Tibial artery (tissue), 4 donors: ENCODE data around the gene HGD.
"Not testable (repeated sequence)": the region's sequence is repeated elsewhere in the genome, so short reads cannot be mapped to it uniquely, and the experiment has no call there.

Experiments used
- DNase-seq, 2 donors: peaks; one replicate each; pipeline ENCODE4 v3.0.0-alpha.2; 2019
- H3K27ac ChIP-seq, 2 donors: fragments of 200-600 bp; sonication (generic) in 1 of 2; 1 replicate in 1 of 2; 2 replicates in 1 of 2; pipeline ENCODE4 v1.5.1; 2018 to 2019; ENCODE audit warnings: mild to moderate bottlenecking in 1 of 2
- H3K27me3 ChIP-seq, 2 donors: fragments of 200-600 bp; sonication (generic) in 1 of 2; one replicate each; pipeline versions ENCODE4 v1.5.1 to v1.6.0; 2016 to 2019
- H3K36me3 ChIP-seq, 3 donors: fragments of 200-600 bp; sonication (generic) in 2 of 3; one replicate each; pipeline ENCODE4 v1.5.1; 2016 to 2019; ENCODE audit warnings: mild to moderate bottlenecking in 2 of 3
- H3K4me1 ChIP-seq, 4 donors: fragments of 200-600 bp; sonication (generic) in 2 of 4; 1 replicate in 3 of 4; 2 replicates in 1 of 4; pipeline ENCODE4 v1.5.1; 2016 to 2019
- H3K4me3 ChIP-seq, 2 donors: fragments of 200-600 bp; sonication (generic) in 1 of 2; 1 replicate in 1 of 2; 2 replicates in 1 of 2; pipeline ENCODE4 v1.5.1; 2018 to 2019; ENCODE audit warnings: mild to moderate bottlenecking in 2 of 2
- H3K9me3 ChIP-seq, 3 donors: fragments of 200-600 bp; sonication (generic) in 1 of 3; one replicate each; pipeline ENCODE4 v1.5.1; 2016 to 2019
- intact Hi-C: fragments of 100-400 bp; cut with DNase I; formaldehyde crosslinking; loops from one replicate; pipeline ENCODE4 v1.15.0; 2023; ENCODE audit warnings: low total_unique reads
- TF ChIP-seq, protein P1 (sequence below), 2 experiments: fragments of 200-600 bp in 1 of 2; fragments of 450-650 bp in 1 of 2; IDR thresholded peaks; one replicate each; pipeline ENCODE4 v1.5.1; 2017 to 2019; ENCODE audit warnings: antibody characterized with exemption in 2 of 2, mild to moderate bottlenecking in 1 of 2, moderate library complexity in 1 of 2

Gene HGD

GRCh38 chr3:120645083-120645845 is 36.8 kb downstream of the HGD start:
- Histone ChIP-seq H3K36me3 (no peaks in the 10 kb centered on the region), H3K9me3 (no peaks in the 10 kb centered on the region), H3K27me3 (no peaks in the 10 kb centered on the region), H3K4me3 (no peak overlapping the region), H3K27ac (no peak overlapping the region), H3K4me1 (no peaks in the 10 kb centered on the region)
- TF ChIP-seq, protein P1, sequence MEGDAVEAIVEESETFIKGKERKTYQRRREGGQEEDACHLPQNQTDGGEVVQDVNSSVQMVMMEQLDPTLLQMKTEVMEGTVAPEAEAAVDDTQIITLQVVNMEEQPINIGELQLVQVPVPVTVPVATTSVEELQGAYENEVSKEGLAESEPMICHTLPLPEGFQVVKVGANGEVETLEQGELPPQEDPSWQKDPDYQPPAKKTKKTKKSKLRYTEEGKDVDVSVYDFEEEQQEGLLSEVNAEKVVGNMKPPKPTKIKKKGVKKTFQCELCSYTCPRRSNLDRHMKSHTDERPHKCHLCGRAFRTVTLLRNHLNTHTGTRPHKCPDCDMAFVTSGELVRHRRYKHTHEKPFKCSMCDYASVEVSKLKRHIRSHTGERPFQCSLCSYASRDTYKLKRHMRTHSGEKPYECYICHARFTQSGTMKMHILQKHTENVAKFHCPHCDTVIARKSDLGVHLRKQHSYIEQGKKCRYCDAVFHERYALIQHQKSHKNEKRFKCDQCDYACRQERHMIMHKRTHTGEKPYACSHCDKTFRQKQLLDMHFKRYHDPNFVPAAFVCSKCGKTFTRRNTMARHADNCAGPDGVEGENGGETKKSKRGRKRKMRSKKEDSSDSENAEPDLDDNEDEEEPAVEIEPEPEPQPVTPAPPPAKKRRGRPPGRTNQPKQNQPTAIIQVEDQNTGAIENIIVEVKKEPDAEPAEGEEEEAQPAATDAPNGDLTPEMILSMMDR (IDR thresholded peaks at IDR 0.05): no peak
- intact Hi-C loops: no loop called here
- DNase-seq: no peak

DNA sequence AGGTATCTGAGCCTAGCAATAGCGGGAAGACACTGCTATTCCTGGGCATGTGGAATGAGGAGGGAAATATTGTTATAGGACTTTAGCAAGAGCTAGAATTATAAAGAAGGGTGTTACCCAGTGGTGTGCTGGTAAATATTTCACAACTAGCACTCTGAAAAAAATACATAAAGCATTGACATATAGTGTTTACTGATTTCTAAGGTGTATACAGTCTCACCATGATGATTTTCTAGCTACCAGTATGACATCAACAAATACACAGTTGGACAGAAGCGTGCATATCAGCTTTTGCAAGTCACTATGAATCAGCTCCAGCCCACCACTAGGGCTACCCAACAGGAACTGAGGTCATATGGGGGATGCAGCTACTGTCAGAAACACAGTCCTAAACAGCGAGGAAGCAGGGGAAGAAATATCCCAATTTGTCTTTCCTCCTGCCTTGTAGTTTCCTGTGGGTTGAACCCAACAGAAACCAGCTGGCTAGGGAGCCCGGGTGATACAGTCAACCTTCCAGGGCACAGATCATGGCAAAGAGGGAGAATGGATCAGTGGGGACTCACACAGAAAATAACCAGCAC is 39.6 kb downstream of the HGD start:
- intact Hi-C loops: no loop called here
- no peaks in the 10 kb centered on the region for H3K4me1 ChIP-seq
- H3K27ac ChIP-seq: no peak overlapping the region
- no peak for DNase-seq
- no peaks in the 10 kb centered on the region for H3K9me3 ChIP-seq
- no peaks in the 10 kb centered on the region for H3K27me3 ChIP-seq
- no peak overlapping the region for H3K4me3 ChIP-seq
- TF ChIP-seq, protein P1 (IDR thresholded peaks at IDR 0.05): no peak
- no peaks in the 10 kb centered on the region for H3K36me3 ChIP-seq

GRCh38 chr3:120641696-120642246 is 40.3 kb downstream of the HGD start:
- Histone ChIP-seq H3K36me3 (no peaks in the 10 kb centered on the region), H3K4me1 (no peaks in the 10 kb centered on the region), H3K27ac (no peak overlapping the region), H3K9me3 (no peaks in the 10 kb centered on the region), H3K27me3 (no peaks in the 10 kb centered on the region), H3K4me3 (no peak overlapping the region)
- DNase-seq: no peak
- TF ChIP-seq, protein P1 (IDR thresholded peaks at IDR 0.05): no peak
- intact Hi-C loops: no loop called here

GRCh38 chr3:120640231-120640630 is 41.8 kb downstream of the HGD start:
- DNase-seq: no peak
- no peak overlapping the region for H3K4me3 ChIP-seq
- no peaks in the 10 kb centered on the region for H3K27me3 ChIP-seq
- TF ChIP-seq, protein P1 (IDR thresholded peaks at IDR 0.05): no peak
- no peaks in the 10 kb centered on the region for H3K9me3 ChIP-seq
- H3K27ac ChIP-seq: no peak overlapping the region
- no peaks in the 10 kb centered on the region for H3K4me1 ChIP-seq
- intact Hi-C loops: no loop called here
- no peaks in the 10 kb centered on the region for H3K36me3 ChIP-seq

DNA sequence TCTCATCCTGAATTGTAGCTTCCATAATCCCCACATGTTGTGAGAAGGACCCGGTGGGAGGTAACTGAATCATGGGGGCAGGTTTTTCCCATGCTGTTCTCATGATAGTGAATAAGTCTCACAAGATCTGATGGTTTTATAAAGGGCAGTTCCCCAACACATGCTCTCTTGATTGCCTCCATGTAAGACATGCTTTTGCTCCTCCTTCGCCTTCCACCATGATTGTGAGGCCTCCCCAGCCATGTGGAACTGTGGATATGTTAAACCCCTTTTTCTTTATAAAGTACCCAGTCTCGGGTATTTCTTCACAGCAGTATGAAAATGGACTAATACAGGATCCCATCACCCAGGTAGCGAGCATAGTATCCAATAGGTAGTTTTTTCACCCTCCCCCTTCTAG is 43.2 kb downstream of the HGD start:
- H3K4me3 ChIP-seq, H3K36me3 ChIP-seq, H3K27me3 ChIP-seq, H3K27ac ChIP-seq, H3K4me1 ChIP-seq, H3K9me3 ChIP-seq, DNase-seq, intact Hi-C loops: not testable (repeated sequence)

GRCh38 chr3:120637851-120638559 is 44.0 kb downstream of the HGD start:
- Histone ChIP-seq H3K27ac (no peak overlapping the region), H3K27me3 (no peaks in the 10 kb centered on the region), H3K9me3 (no peaks in the 10 kb centered on the region), H3K4me3 (no peak overlapping the region), H3K36me3 (no peaks in the 10 kb centered on the region), H3K4me1 (no peaks in the 10 kb centered on the region)
- no peak for DNase-seq
- TF ChIP-seq, protein P1 (IDR thresholded peaks at IDR 0.05): no peak
- intact Hi-C loops: no loop called here
